ENCODE measurements around the gene ATXN10.
"Not testable (repeated sequence)": the region's sequence is repeated elsewhere in the genome, so short reads cannot be mapped to it uniquely, and the experiment has no call there.

ATXN10 gene

GRCh38 chr22:45650721-45651120 lies 20.9 kb upstream of the ATXN10 start:
- FAIRE-seq, result no peak
- no peak for TF ChIP-seq CTCF (IDR thresholded peaks at IDR 0.05; ENCODE audit: insufficient read depth, missing control alignments)
- no peak for DNase-seq (ENCODE audit: insufficient read length, low spot score)

GRCh38 chr22:45651931-45652528 lies 19.6 kb upstream of the ATXN10 start:
- DNase-seq (ENCODE audit: insufficient read length, low spot score) (no peak), FAIRE-seq (no peak)
- no peak for TF ChIP-seq CTCF (IDR thresholded peaks at IDR 0.05; ENCODE audit: insufficient read depth, missing control alignments)

- DNase-seq (ENCODE audit: insufficient read length, low spot score) (no peak), FAIRE-seq (no peak)
- TF ChIP-seq CTCF (IDR thresholded peaks at IDR 0.05; ENCODE audit: insufficient read depth, missing control alignments), result no peak
Measured at GRCh38 chr22:45656577-45656976, 15.1 kb upstream of the ATXN10 start.

DNA sequence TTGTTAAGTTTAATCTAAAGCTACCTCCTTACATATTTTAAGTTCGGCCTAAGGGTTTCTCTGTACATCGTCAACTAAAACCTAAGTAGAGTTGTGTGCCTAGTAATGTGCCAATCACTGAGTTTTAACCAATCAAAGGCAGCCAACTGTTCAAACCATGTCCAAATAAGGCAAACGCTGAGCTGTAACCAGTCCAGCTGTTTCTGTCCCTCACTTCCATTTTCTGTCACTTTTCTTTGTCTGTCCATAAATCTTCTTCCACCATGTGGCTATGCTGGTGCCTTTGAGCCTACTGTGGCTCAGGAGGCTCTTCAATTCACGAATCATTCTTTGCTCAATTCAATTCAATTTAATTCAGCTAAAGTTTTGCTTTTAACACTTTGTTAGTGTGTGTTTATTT lies 13.9 kb upstream of the ATXN10 start:
- TF ChIP-seq CTCF (IDR thresholded peaks at IDR 0.05; ENCODE audit: insufficient read depth, missing control alignments), result no peak
- DNase-seq (ENCODE audit: insufficient read length, low spot score) (no peak), FAIRE-seq (no peak)

DNA sequence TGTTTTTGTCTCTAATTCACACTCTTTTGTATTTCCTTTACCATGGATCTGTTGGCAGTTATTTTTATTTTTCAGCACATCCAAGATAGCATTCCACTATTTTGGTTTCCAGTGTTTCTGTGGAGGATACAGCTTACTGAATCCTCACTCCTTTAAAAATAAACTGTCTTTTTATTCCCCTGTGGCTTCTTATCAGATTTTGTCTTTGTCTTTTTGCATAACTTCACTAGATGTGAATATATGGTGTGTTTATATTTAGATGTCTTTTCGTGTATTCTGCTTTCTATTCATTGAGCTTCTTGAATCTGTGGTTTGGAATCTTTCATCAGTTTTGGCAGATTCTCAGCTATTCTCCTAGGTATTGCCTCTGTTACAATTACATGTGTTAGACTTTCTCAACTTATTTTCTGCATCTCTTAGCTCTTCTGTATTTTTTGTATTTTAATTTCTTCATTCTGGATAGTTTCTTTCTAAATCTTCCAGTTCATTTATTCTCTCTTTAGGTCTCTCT lies 7.4 kb upstream of the ATXN10 start:
- DNase-seq (ENCODE audit: insufficient read length, low spot score), result no peak
- FAIRE-seq, result no peak
- no peak for TF ChIP-seq CTCF (IDR thresholded peaks at IDR 0.05; ENCODE audit: insufficient read depth, missing control alignments)

DNA sequence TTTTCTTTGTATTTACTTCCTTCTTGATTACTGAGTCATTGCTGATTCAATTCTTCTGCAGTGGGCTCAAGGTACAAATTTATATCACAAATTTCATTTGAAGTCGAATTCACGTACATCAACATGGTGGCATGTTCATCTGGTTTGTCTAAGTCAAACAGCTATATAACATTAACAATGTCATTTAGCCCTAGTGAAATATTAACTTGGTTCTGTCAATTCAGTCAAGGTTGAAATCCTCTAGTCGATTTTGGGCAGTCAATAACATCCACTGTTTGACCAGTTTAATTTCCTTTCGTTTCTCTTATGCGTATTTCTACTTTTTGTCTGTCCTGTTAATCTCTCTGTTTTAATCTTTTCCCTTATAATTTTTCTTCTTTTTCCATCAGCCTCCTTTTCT lies 4.1 kb upstream of the ATXN10 start:
- no peak for TF ChIP-seq CTCF (IDR thresholded peaks at IDR 0.05; ENCODE audit: insufficient read depth, missing control alignments)
- DNase-seq (ENCODE audit: insufficient read length, low spot score) (no peak), FAIRE-seq (no peak)

DNA sequence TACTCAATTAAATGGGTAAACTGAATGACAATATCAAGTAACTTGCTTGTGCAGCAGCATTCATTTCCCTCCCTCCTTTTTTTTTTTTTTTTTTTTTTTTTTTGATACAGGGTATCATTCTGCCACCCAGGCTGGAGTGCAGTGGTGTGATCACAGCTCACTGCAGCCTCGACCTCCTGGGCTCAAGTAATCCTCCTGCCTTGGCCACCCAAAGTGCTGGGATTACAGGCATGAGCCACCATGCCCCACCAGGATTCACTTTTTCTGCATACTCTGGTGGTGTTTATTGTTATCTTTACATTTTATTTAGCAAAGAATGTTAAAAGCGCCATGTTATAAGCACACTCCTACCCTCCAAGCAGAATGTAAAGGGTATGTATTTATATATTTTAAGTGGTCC lies 1.3 kb upstream of the ATXN10 start:
- not testable (repeated sequence) for DNase-seq (ENCODE audit: insufficient read length, low spot score); FAIRE-seq

Data from D721Med (cell line).